ENCODE measurements around the gene MSANTD3.

Gene MSANTD3

DNA sequence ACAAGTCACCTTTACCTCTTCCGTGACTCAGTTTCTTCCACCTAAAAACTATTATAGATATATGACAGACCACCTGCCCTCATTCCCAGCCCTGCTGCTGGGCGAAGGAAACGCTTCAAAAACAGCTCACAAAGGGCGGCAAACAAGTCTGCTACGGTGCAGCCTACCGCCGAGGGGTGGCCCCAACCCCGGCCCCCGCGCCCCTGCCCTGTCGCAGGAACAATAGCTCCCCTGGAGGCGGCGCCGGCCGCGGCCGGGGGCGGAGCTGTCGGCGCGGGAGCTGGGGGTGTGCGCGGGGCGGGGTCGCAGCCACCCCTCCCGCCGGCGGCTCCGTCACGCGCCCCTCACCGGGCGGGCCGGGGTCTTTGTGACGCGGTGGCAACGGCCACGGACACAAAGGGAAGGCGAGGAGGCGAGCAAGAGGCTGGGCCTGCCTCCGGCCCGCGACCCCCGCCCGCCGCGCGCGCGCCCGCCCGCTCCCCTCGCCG, 45.9 kb downstream of the MSANTD3 start, which contains the start of gene TMEFF1:
TSS of gene TMEFF1 (plus strand) at position 362 of the 488 bp plus-strand sequence. CDS start 396 bp downstream, outside the sequence.
- TF ChIP-seq, protein P1, sequence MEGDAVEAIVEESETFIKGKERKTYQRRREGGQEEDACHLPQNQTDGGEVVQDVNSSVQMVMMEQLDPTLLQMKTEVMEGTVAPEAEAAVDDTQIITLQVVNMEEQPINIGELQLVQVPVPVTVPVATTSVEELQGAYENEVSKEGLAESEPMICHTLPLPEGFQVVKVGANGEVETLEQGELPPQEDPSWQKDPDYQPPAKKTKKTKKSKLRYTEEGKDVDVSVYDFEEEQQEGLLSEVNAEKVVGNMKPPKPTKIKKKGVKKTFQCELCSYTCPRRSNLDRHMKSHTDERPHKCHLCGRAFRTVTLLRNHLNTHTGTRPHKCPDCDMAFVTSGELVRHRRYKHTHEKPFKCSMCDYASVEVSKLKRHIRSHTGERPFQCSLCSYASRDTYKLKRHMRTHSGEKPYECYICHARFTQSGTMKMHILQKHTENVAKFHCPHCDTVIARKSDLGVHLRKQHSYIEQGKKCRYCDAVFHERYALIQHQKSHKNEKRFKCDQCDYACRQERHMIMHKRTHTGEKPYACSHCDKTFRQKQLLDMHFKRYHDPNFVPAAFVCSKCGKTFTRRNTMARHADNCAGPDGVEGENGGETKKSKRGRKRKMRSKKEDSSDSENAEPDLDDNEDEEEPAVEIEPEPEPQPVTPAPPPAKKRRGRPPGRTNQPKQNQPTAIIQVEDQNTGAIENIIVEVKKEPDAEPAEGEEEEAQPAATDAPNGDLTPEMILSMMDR (IDR thresholded peaks at IDR 0.05; ENCODE audit: low read depth, low read length), result peak; percentile 12
- H3K4me3 ChIP-seq (ENCODE audit: low read depth, low read length), result peak within 1 kb of the TSS; percentile 57
- DNase-seq (ENCODE audit: low read depth, low spot score), result peak; percentile 6
- in situ Hi-C loops (cut with HindIII; ENCODE audit: low sequenced_read_pairs), result no loop called here

DNA sequence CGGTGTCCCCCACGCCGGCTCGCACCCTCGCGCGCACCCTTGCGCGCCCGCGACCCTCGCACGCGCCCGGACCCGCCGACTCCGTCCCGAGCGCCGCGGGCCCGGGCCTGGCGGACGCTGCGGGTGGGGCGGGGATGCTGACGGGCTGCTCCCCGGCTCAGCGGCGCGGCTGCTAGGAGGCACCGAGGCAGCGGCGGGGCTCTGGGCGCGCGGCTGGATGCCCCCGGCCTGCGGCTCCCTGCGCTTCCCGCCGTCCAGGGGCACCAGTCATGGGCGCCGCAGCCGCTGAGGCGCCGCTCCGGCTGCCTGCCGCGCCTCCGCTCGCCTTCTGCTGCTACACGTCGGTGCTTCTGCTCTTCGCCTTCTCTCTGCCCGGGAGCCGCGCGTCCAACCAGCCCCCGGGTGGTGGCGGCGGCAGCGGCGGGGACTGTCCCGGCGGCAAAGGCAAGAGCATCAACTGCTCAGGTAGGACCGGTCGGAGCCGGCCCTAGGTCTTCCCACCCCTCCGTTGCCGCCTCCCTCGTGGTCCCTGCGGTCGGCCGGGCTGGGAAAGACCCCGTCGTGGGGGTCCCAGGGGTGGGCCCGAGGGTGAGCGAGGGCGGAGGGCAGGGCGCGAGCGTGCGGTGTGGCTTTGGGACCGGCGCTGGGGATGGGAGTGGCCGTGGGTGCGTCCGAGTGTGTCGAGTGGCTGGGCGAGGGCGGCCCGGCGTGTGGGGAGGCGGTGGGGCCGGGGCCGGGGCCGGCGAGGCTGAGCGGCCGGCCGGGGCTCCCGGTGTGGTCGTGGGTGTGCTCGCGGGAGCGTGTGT, 46.5 kb downstream of the MSANTD3 start:
- no peak for DNase-seq (ENCODE audit: low read depth, low spot score)
- H3K4me3 ChIP-seq (ENCODE audit: low read depth, low read length), result peak overlapping the region; percentile 57
- in situ Hi-C loops (cut with HindIII; ENCODE audit: low sequenced_read_pairs), result no loop called here
- TF ChIP-seq, protein P1 (IDR thresholded peaks at IDR 0.05; ENCODE audit: low read depth, low read length), result no peak

DNA sequence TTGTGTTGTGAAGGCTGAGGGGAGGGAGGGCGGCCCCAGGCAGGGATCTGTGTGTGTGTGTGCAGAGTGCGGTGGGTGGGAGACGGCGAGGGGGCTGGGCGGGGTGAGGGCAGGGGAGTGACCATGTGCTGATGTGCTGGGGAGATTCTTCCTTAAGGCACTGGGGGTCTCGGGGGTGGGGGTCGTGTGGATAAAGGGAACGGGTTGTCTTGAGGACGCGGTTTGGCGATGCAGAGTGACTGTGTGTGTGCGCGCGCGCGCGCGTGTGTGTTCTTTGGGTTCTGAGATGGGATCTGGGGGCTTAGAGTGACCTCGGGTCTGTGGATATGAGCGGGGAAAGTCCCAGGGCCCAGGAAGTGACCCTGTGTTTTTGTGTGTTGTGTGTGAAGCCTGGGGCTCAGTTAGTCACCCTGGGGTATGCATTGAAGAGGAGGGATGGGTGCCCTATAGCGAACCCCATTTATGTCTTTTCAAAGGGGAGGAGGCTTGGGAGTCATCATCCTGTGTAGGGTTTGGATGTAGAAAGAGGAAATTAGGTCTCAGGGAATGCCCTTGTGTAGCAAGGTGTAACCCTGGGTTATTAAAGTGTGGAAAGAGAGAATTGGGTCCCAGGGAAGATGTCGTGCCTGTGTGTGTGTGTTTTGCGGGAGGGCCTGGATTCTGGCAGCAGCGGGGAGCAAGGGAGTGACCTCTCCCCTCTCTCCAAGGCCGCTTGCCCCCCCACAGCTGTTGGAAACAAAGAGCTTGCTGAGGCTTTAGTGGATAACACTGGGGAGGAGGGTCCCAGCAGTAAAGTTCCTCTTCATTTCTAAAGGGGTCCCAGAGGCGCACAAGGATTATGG, 47.4 kb downstream of the MSANTD3 start:
- DNase-seq (ENCODE audit: low read depth, low spot score), result no peak
- in situ Hi-C loops (cut with HindIII; ENCODE audit: low sequenced_read_pairs), result no loop called here
- TF ChIP-seq, protein P1 (IDR thresholded peaks at IDR 0.05; ENCODE audit: low read depth, low read length), result no peak
- peak overlapping the region; percentile 57 for H3K4me3 ChIP-seq (ENCODE audit: low read depth, low read length)

DNA sequence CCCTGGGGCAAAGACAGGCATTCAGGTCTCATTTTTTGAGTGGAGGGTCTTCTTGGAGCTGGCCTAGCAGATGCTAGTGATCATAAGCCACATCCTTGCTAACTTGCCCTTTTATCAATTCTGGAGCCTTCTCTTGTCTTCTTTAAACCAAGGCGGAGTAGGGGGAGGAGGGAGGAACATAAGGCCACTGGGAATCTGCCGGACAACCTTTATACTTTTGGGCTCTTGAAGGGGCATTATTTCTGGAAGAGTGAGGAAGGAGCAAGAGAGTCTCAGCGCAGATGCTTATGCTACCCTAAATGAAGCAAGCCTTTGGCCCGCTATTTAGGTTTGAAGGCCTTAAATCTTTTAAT, 48.0 kb downstream of the MSANTD3 start:
- in situ Hi-C loops (cut with HindIII; ENCODE audit: low sequenced_read_pairs), result no loop called here
- no peak for DNase-seq (ENCODE audit: low read depth, low spot score)
- no peak overlapping the region for H3K4me3 ChIP-seq (ENCODE audit: low read depth, low read length)
- TF ChIP-seq, protein P1 (IDR thresholded peaks at IDR 0.05; ENCODE audit: low read depth, low read length), result no peak

DNA sequence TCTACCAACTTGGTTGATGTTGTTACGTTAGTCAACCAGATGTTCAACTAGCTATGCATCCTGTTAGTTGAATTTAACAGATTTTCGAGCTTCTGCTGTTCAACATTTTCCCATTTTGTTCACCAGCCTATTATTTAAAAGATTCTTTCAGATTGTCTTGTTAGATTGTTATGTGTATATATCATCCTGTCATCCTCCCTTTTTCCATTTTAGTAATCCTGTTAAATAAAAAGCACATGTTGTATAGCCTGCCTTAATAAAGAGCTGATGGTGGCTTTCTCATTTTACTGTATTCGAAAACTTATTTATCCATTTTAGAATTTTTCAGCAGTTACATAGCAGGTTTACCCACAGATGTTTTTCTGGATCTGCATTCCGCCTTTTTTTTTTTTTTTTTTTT, 50.3 kb downstream of the MSANTD3 start:
- in situ Hi-C loops (cut with HindIII; ENCODE audit: low sequenced_read_pairs), result no loop called here
- TF ChIP-seq, protein P1 (IDR thresholded peaks at IDR 0.05; ENCODE audit: low read depth, low read length), result no peak
- DNase-seq (ENCODE audit: low read depth, low spot score), result no peak

DNA sequence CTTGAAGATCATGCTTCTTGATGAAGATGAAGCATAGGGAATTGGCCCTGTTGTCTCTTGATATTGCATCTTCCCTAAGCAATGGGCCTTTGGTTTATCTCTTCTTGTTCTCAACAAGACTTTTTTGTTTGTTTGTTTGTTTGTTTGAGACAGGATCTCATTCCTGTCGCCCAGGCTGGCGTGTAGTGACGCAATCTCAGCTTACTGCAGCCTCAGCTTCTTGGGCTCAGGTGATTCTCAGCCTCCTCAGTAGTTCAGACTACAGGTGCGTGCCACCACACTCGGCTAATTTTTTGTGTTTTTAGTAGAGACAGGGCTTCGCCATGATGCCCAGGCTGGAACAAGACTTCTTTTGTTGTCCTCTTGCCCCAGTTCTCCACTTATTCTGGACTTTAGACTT, 51.2 kb downstream of the MSANTD3 start:
- TF ChIP-seq, protein P1 (IDR thresholded peaks at IDR 0.05; ENCODE audit: low read depth, low read length), result no peak
- H3K4me3 ChIP-seq (ENCODE audit: low read depth, low read length), result no peak overlapping the region
- in situ Hi-C loops (cut with HindIII; ENCODE audit: low sequenced_read_pairs), result no loop called here
- DNase-seq (ENCODE audit: low read depth, low spot score), result no peak

More for the DNA sequence above, 50.3 kb downstream of the MSANTD3 start:
- H3K4me3 ChIP-seq (ENCODE audit: low read depth, low read length), result no peak overlapping the region

Data from astrocyte of the spinal cord (primary cell).